Transverse colon (tissue), 4 donors: Measurements from ENCODE around the gene HOXB4. TPM values are rescaled to one million over a fixed set of nuclear protein-coding genes. Genes with fewer than 3 reads are reported as not detected.

Experiments used
- DNase-seq: peaks from one replicate; pipeline ENCODE4 v3.0.0-alpha.2; 2019
- H3K27ac ChIP-seq, 4 donors: fragments of 200-600 bp; sonication (generic); 2 replicates each; pipeline ENCODE4 v1.5.1; 2016 to 2018; ENCODE audit warnings: inconsistent platforms in 4 of 4
- H3K27me3 ChIP-seq: fragments of 200-600 bp; sonication (generic); 2 replicates; pipeline ENCODE4 v1.5.1; 2017; ENCODE audit warnings: inconsistent platforms
- H3K36me3 ChIP-seq, 4 donors: fragments of 200-600 bp; sonication (generic); 2 replicates each; pipeline ENCODE4 v1.5.1; 2017 to 2019; ENCODE audit warnings: inconsistent platforms in 4 of 4
- H3K4me1 ChIP-seq, 4 donors: fragments of 200-600 bp; sonication (generic); 2 replicates each; pipeline ENCODE4 v1.5.1; 2017 to 2020; ENCODE audit warnings: inconsistent platforms in 4 of 4
- H3K4me3 ChIP-seq, 4 donors: fragments of 200-600 bp; sonication (generic); 1 replicate in 1 of 4; 2 replicates in 3 of 4; pipeline versions ENCODE4 v1.5.1 to v1.6.1; 2017 to 2019; ENCODE audit warnings: inconsistent platforms in 4 of 4
- H3K9me3 ChIP-seq, 2 donors: fragments of 200-600 bp; sonication (generic); 2 replicates each; pipeline ENCODE4 v1.5.1; 2017 to 2019; ENCODE audit warnings: inconsistent platforms in 2 of 2
- CTCF ChIP-seq, 5 experiments: fragments of 200-600 bp in 3 of 5; fragments of 450-650 bp in 2 of 5; sonication (generic) in 3 of 5; IDR thresholded peaks; 1 replicate in 2 of 5; 2 replicates in 3 of 5; pipeline ENCODE4 v1.5.1; 2016 to 2017; ENCODE audit warnings: antibody characterized with exemption in 5 of 5, inconsistent platforms in 3 of 5, mild to moderate bottlenecking in 2 of 5, moderate library complexity in 1 of 5
- EP300 ChIP-seq: sonication (generic); formaldehyde crosslinking; IDR thresholded peaks from one replicate; pipeline ENCODE4 v1.6.1; 2017; ENCODE audit warnings: antibody characterized with exemption, low read depth
- POLR2A ChIP-seq: fragments of 450-650 bp; IDR thresholded peaks from one replicate; pipeline ENCODE4 v1.6.1; 2016; ENCODE audit warnings: antibody characterized with exemption, mild to moderate bottlenecking, moderate library complexity
- POLR2AphosphoS5 ChIP-seq, 3 donors: sonication (generic); formaldehyde crosslinking; IDR thresholded peaks; one replicate each; pipeline ENCODE4 v1.6.1; 2016; ENCODE audit warnings: antibody characterized with exemption in 3 of 3
- WGBS, 2 donors: methylation state at CpG; one replicate each; pipeline ENCODE4 v1.1.5; 2018; ENCODE audit warnings: low coverage in 1 of 2; 5-methylcytosine and 5-hydroxymethylcytosine counted together
- in situ Hi-C, 4 donors: fragments of 200-750 bp; cut with MboI; loops; one replicate each; pipeline versions ENCODE4 v1.15.0 to v1.15.1; 2017; ENCODE audit warnings: low sequenced_read_pairs in 3 of 4, low pct_ligation_motif_present in 1 of 4, low pct_unique_long_range_greater_than_20kb in 1 of 4
- intact Hi-C: fragments of 100-400 bp; cut with DNase I; formaldehyde crosslinking; loops from one replicate; pipeline ENCODE4 v1.15.1; 2023; ENCODE audit warnings: low total_unique reads
- total RNA-seq, 4 donors: library from RNA; depleted of rRNA; stranded (reverse); fragments of >200 nt; gene quantifications; one replicate each; pipeline ENCODE4 v1.1.0, GENCODE V29; 2016

Gene HOXB4
- total RNA-seq, 4 donors from 2014 or later: 1.9 to 4.8 (median 2.0) TPM; not detected in 1

GRCh38 chr17:48625495-48626244 lies 47.5 kb upstream of the HOXB4 start:
- H3K27ac ChIP-seq: peak overlapping the region; percentile 86 to 93 (median 89)
- 0 to 1% methylated on average over 6 to 69 of the region's 69 CpGs for whole genome bisulfite sequencing, 2 donors
- peaks cover 100% of the 10 kb centered on the region for H3K27me3 ChIP-seq

GRCh38 chr17:48624544-48625494 lies 46.7 kb upstream of the HOXB4 start:
- TF ChIP-seq POLR2AphosphoS5 (IDR thresholded peaks at IDR 0.05) (peak; percentile 4 to 61 (median 36)), EP300 (no peak)
- H3K27ac ChIP-seq: peak overlapping the region; percentile 86 to 93 (median 89)
- peaks cover 100% of the 10 kb centered on the region for H3K27me3 ChIP-seq
- DNase-seq: peak; percentile 51
- intact Hi-C loops: no loop called here
- peak overlapping the region; percentile 22 to 66 (median 42) for H3K4me3 ChIP-seq
- no peaks in the 10 kb centered on the region for H3K9me3 ChIP-seq
- in situ Hi-C loops: no loop called here
- WGBS, 2 donors: 6 to 15% methylated on average over 4 to 56 of the region's 66 CpGs
- H3K36me3 ChIP-seq: no peaks in the 10 kb centered on the region
- H3K4me1 ChIP-seq: peaks cover 12 to 78% (median 57%) of the 10 kb centered on the region in 4 donors

More at GRCh38 chr17:48625495-48626244, 47.5 kb upstream of the HOXB4 start:
- Histone ChIP-seq H3K9me3 (no peaks in the 10 kb centered on the region), H3K4me3 (peak overlapping the region; percentile 22 to 66 (median 42)), H3K4me1 (peaks cover 12 to 70% (median 57%) of the 10 kb centered on the region in 4 donors), H3K36me3 (no peaks in the 10 kb centered on the region)
- in situ Hi-C loops (no loop called here), intact Hi-C loops (no loop called here)
- TF ChIP-seq CTCF (IDR thresholded peaks at IDR 0.05): no peak
- TF ChIP-seq POLR2AphosphoS5 (IDR thresholded peaks at IDR 0.05): peak; percentile 24 to 79 (median 75)
- TF ChIP-seq POLR2A: peak; percentile 80
- peak; percentile 89 for DNase-seq

GRCh38 chr17:48624118-48624517 lies 46.0 kb upstream of the HOXB4 start:
- no peaks in the 10 kb centered on the region for H3K36me3 ChIP-seq
- no peak for DNase-seq
- peaks cover 12 to 79% (median 58%) of the 10 kb centered on the region in 4 donors for H3K4me1 ChIP-seq
- H3K27me3 ChIP-seq: peaks cover 100% of the 10 kb centered on the region
- in situ Hi-C loops (no loop called here), intact Hi-C loops (no loop called here)
- no peaks in the 10 kb centered on the region for H3K9me3 ChIP-seq
- TF ChIP-seq EP300 (no peak), POLR2A (no peak), CTCF (IDR thresholded peaks at IDR 0.05) (no peak), POLR2AphosphoS5 (IDR thresholded peaks at IDR 0.05) (no peak)
- peak overlapping the region; percentile 86 to 93 (median 89) for H3K27ac ChIP-seq
- WGBS, 2 donors: 4 to 23% methylated on average over 5 of the region's 5 CpGs
- peak overlapping the region in 2 of 4 donors; percentile 35 to 66 for H3K4me3 ChIP-seq

GRCh38 chr17:48623583-48623982 lies 45.4 kb upstream of the HOXB4 start:
- H3K36me3 ChIP-seq: no peaks in the 10 kb centered on the region
- intact Hi-C loops (no loop called here), in situ Hi-C loops (no loop called here)
- peak overlapping the region in 3 of 4 donors; percentile 2 to 90 (median 15) for H3K27ac ChIP-seq
- H3K4me3 ChIP-seq: no peak overlapping the region
- peaks cover 100% of the 10 kb centered on the region for H3K27me3 ChIP-seq
- H3K4me1 ChIP-seq: peaks cover 12 to 79% (median 60%) of the 10 kb centered on the region in 4 donors
- H3K9me3 ChIP-seq: no peaks in the 10 kb centered on the region
- 27 to 86% methylated on average over 1 to 4 of the region's 4 CpGs for WGBS, 2 donors
- no peak for DNase-seq
- TF ChIP-seq POLR2AphosphoS5 (IDR thresholded peaks at IDR 0.05): peak in 1 of 3 donors; percentile 3
- no peak for TF ChIP-seq EP300
